H1 (cell line): ENCODE results near the gene RAD9A. TPM values are rescaled to one million over a fixed set of nuclear protein-coding genes. Genes with fewer than 3 reads are reported as not detected.

Experiments
- CREB1 ChIP-seq: IDR thresholded peaks from 2 replicates; pipeline ENCODE4 v1.6.1; 2012; ENCODE audit warnings: inconsistent platforms
- HDAC6 ChIP-seq: IDR thresholded peaks from one replicate; pipeline ENCODE4 v1.7.1; 2012; ENCODE audit warnings: low read depth, mild to moderate bottlenecking, inconsistent platforms, low read length, moderate library complexity
- KDM1A ChIP-seq: fragments of 200-600, 300-600 bp; sonication (generic); IDR thresholded peaks from 2 replicates; pipeline ENCODE4 v1.7.1; 2016; ENCODE audit warnings: mild to moderate bottlenecking, low read length, borderline replicate concordance
- PHF8 ChIP-seq: fragments of 200-600 bp; sonication (generic); conservative IDR thresholded peaks from 2 replicates; pipeline ENCODE4 v1.7.1; 2012; ENCODE audit warnings: low read depth, mild to moderate bottlenecking, inconsistent platforms, low read length, moderate library complexity
- polyA plus RNA-seq, 7 experiments: library from polyadenylated mRNA; depleted of rRNA in 3 of 7; stranded (reverse) in 5 of 7; unstranded in 2 of 7; fragments of >200 nt in 5 of 7; fragments of 200-250 nt in 2 of 7; gene quantifications; 1 replicate in 5 of 7; 2 replicates in 1 of 7; 4 replicates in 1 of 7; pipeline versions ENCODE4 v1.2.1 to v1.2.3, GENCODE V29; 2011 to 2013; ENCODE audit warnings: missing spikeins in 2 of 7, mixed read lengths in 2 of 7
- total RNA-seq: library from RNA; stranded (reverse); fragmentation: NEBNext Ultra II Directional; extraction: Animal tissue kit (Norgen Biotek cat#: 25700); gene quantifications from 2 replicates; pipeline ENCODE4 v1.2.1, GENCODE V29; 2021

RAD9A gene
- total and polyA plus RNA-seq, 2 of the 8 experiments (the other 6 are each of a cell fraction or from before 2014, with no cell fraction given) = 22.2 to 25.5 TPM

DNA sequence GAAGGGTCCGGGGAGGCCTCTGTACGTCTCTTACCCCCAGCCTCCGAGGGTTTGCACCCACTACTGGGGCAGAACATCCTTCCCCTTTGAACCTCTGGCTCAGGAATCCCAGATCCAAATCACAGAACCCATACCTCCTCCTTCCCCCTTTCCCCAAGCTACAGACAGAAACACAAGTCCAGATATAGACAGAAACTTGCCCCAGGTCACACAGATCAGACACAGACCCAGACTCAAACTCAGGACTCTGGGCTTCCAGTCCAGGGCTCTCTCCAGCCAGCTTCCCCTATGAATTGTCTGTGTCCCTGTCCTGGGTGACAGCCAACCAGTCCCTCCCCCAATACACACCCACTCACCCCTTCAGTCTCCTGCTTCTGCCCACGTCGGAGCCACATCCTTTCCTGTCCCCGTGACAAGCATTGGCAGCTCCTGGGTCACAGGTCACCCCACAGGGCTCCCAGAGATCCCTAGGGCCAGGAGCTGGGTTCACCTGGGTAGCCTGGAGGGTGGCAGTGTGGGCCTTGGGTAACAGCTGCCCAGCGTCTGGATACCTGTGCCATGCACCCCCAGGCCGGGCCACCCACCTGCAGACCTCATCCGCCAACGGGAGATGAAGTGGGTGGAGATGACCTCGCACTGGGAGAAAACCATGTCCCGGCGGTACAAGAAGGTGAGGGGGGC is 12.9 kb downstream of the RAD9A start (continued):
- no peak for TF ChIP-seq HDAC6
- TF ChIP-seq PHF8 = no peak
- TF ChIP-seq CREB1 = no peak
- TF ChIP-seq KDM1A = no peak
